IMR-90 (cell line): ENCODE data around the gene ENTPD7.

ENCODE experiments used
- CEBPB ChIP-seq: IDR thresholded peaks from 2 replicates; pipeline ENCODE4 v1.6.1; 2012; ENCODE audit warnings: low read depth, low read length, improper control_type of control experiment
- CTCF ChIP-seq: conservative IDR thresholded peaks from 2 replicates; pipeline ENCODE4 v1.5.1; 2012; ENCODE audit warnings: mild to moderate bottlenecking, low read depth, low read length, improper control_type of control experiment
- POLR2A ChIP-seq: IDR thresholded peaks from 2 replicates; pipeline ENCODE4 v1.6.1; 2012; ENCODE audit warnings: mild to moderate bottlenecking, low read depth, low read length
- SMC3 ChIP-seq: fragments of 150-350 bp; IDR thresholded peaks from 2 replicates; pipeline ENCODE4 v1.6.1; 2016; ENCODE audit warnings: low read depth, mild to moderate bottlenecking, antibody characterized with exemption, low read length, moderate library complexity

GRCh38 chr10:99630991-99631390, 28.3 kb upstream of the ENTPD7 start:
- no peak for TF ChIP-seq CEBPB
- TF ChIP-seq CTCF, result no peak
- no peak for TF ChIP-seq SMC3
- no peak for TF ChIP-seq POLR2A
